Measurements from ENCODE around the gene ETF1. TPM values are rescaled to one million over a fixed set of nuclear protein-coding genes. Genes with fewer than 3 reads are reported as not detected.

ETF1 gene
- total and polyA plus RNA-seq, 9 of the 15 experiments (the other 6 are each of a cell fraction or from before 2014, with no cell fraction given): 53.7 to 209 (median 164) TPM

GRCh38 chr5:138536665-138537315 is 6.2 kb downstream of the ETF1 start (continued):
- no peak for TF ChIP-seq SMARCB1 (IDR thresholded peaks at IDR 0.05; ENCODE audit: insufficient read length, low read depth)
- TF ChIP-seq CLOCK (CRISPR knock-in tag; IDR thresholded peaks at IDR 0.05; ENCODE audit: borderline replicate concordance): no peak
- no peak for TF ChIP-seq ZNF274 (IDR thresholded peaks at IDR 0.05; ENCODE audit: borderline replicate concordance, low read depth, low read length)
- TF ChIP-seq MITF (IDR thresholded peaks at IDR 0.05): no peak
- no peak for TF ChIP-seq MAX (CRISPR knock-in tag; IDR thresholded peaks at IDR 0.05)
- TF ChIP-seq NONO (IDR thresholded peaks at IDR 0.05; ENCODE audit: low read depth in 2 of 2, low read length in 1 of 2): 0 out of 4 replicates have a peak, but pooled peaks of 1 of the 2 experiments have one; percentile 33
- TF ChIP-seq CBX8 (IDR thresholded peaks at IDR 0.05; ENCODE audit: borderline replicate concordance, extremely low read depth, low read depth, low read length, poor library complexity, severe bottlenecking): no peak
